ENCODE data around the gene PDCD11.

DNA sequence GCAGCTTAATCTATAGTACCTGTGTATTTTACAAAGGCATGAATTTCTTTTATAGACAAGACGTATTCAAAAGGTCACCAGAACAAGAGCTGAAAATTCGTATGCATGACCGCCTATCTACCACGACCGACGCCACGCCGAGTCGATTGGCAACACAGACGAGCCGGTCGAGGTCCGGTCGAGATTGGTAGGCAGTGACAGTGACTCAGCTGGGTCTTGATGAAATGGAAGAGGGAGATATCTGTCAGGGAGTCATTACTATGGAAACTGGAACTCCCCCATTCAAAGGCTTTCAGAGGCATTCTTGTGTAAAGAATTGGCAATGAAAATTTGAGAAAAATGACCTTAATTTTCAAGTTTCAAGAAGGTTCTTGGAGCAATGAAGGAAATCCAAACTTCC is 2.2 kb upstream of the PDCD11 start:
- TF ChIP-seq POLR2A (IDR thresholded peaks at IDR 0.05) (no peak), POLR2AphosphoS5 (IDR thresholded peaks at IDR 0.05) (no peak)
- TF ChIP-seq, protein P1, sequence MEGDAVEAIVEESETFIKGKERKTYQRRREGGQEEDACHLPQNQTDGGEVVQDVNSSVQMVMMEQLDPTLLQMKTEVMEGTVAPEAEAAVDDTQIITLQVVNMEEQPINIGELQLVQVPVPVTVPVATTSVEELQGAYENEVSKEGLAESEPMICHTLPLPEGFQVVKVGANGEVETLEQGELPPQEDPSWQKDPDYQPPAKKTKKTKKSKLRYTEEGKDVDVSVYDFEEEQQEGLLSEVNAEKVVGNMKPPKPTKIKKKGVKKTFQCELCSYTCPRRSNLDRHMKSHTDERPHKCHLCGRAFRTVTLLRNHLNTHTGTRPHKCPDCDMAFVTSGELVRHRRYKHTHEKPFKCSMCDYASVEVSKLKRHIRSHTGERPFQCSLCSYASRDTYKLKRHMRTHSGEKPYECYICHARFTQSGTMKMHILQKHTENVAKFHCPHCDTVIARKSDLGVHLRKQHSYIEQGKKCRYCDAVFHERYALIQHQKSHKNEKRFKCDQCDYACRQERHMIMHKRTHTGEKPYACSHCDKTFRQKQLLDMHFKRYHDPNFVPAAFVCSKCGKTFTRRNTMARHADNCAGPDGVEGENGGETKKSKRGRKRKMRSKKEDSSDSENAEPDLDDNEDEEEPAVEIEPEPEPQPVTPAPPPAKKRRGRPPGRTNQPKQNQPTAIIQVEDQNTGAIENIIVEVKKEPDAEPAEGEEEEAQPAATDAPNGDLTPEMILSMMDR (IDR thresholded peaks at IDR 0.05), result no peak

Data from prostate gland (tissue), 2 donors.